WERI-Rb-1 (cell line): ENCODE data around the gene CERS1.

ENCODE experiments used
- DNase-seq: peaks from one replicate; pipeline ENCODE4 v3.0.0-alpha.2; 2020
- H3K27ac ChIP-seq: fragments of 250-450 bp; sonication (Bioruptor Pico); 2 replicates; pipeline ENCODE4 v1.5.1; 2020; ENCODE audit warnings: mild to moderate bottlenecking, moderate library complexity
- H3K27me3 ChIP-seq: fragments of 250-450 bp; sonication (Bioruptor Pico); 2 replicates; pipeline ENCODE4 v1.5.1; 2021; ENCODE audit warnings: mild to moderate bottlenecking, low read depth, moderate library complexity; ENCODE audit not compliant: insufficient read depth, severe bottlenecking
- H3K36me3 ChIP-seq: fragments of 250-450 bp; sonication (Bioruptor Pico); 2 replicates; pipeline ENCODE4 v1.5.1; 2020; ENCODE audit warnings: mild to moderate bottlenecking, moderate library complexity
- H3K4me3 ChIP-seq: 2 replicates; pipeline ENCODE4 v1.5.1; 2011; ENCODE audit warnings: low read depth, mild to moderate bottlenecking, control low read depth, low read length
- H3K9me3 ChIP-seq: fragments of 250-450 bp; sonication (Bioruptor Pico); 2 replicates; pipeline ENCODE4 v1.5.1; 2021; ENCODE audit warnings: mild to moderate bottlenecking, moderate library complexity; ENCODE audit not compliant: severe bottlenecking
- TF ChIP-seq, protein P1 (sequence below): IDR thresholded peaks from 2 replicates; pipeline ENCODE4 v1.5.1; 2011; ENCODE audit warnings: low read depth, mild to moderate bottlenecking, control low read depth, inconsistent platforms, low read length

The CERS1 gene

DNA sequence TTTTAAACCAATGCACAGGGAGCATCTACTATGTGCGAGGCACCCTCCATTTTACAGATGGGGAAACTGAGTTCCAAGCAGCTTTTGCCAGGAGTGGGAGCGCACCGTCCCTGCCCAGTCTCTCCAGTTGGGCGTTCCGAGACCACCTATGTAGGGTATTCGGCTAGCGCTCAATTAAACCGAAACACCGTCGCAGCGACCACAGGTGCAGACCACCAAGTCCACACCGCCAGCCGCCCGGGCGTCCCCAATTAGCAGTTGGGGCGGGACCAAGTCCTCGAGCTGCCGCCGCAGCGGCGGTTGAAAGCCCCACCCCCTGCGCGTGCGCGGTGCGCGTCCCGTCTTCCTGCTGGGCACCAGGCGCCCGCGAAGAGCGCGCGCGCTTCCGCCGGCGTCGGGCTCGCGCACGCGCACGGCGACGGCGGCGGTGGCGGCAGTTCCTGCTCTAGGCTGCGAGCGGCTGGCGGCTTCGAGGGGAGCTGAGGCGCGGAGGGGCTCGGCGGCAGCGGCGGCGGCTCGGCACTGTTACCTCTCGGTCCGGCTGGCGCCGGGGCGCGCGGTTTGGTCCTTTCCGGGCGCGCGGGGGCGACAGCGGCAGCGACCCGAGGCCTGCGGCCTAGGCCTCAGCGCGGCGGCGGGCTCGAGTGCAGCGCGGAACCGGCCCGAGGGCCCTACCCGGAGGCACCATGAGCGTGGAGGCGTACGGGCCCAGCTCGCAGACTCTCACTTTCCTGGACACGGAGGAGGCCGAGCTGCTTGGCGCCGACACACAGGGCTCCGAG, 64.2 kb downstream of the CERS1 start, which contains the start of gene UPF1:
TSS of gene UPF1 (plus strand) at position 436 of the 782 bp plus-strand sequence. CDS start at position 687, 251 bp downstream.
- Histone ChIP-seq H3K9me3 (no peaks in the 10 kb centered on the region), H3K36me3 (peaks cover 33% of the 10 kb centered on the region), H3K27me3 (no peaks in the 10 kb centered on the region), H3K4me3 (peak within 1 kb of the TSS; percentile 78), H3K27ac (peak within 1 kb of the TSS; percentile 89)
- TF ChIP-seq, protein P1, sequence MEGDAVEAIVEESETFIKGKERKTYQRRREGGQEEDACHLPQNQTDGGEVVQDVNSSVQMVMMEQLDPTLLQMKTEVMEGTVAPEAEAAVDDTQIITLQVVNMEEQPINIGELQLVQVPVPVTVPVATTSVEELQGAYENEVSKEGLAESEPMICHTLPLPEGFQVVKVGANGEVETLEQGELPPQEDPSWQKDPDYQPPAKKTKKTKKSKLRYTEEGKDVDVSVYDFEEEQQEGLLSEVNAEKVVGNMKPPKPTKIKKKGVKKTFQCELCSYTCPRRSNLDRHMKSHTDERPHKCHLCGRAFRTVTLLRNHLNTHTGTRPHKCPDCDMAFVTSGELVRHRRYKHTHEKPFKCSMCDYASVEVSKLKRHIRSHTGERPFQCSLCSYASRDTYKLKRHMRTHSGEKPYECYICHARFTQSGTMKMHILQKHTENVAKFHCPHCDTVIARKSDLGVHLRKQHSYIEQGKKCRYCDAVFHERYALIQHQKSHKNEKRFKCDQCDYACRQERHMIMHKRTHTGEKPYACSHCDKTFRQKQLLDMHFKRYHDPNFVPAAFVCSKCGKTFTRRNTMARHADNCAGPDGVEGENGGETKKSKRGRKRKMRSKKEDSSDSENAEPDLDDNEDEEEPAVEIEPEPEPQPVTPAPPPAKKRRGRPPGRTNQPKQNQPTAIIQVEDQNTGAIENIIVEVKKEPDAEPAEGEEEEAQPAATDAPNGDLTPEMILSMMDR = no peak
- peak; percentile 96 for DNase-seq

DNA sequence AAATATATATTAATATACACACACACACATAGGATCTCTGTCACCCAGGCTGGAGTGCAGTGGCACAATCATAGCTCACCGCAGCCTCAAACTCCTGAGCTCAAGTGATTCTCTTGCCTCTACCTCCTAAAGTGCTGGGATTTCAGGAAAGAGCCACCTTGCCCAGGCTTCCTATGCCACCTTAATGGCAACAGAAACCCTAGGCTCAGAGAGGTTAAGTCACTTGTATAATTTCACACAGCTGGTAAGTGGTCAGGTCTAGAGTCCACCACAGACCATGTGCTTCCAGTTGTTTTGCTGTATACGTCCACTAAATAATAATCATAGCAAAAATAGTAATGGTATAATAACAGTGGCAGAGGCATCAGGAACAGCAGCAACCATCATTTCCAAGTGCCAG, 65.5 kb downstream of the CERS1 start:
- no peak overlapping the region for H3K27ac ChIP-seq
- H3K9me3 ChIP-seq = no peaks in the 10 kb centered on the region
- no peak overlapping the region for H3K4me3 ChIP-seq
- H3K36me3 ChIP-seq = peaks cover 24% of the 10 kb centered on the region
- H3K27me3 ChIP-seq = no peaks in the 10 kb centered on the region
- TF ChIP-seq, protein P1 = no peak
- DNase-seq = no peak

DNA sequence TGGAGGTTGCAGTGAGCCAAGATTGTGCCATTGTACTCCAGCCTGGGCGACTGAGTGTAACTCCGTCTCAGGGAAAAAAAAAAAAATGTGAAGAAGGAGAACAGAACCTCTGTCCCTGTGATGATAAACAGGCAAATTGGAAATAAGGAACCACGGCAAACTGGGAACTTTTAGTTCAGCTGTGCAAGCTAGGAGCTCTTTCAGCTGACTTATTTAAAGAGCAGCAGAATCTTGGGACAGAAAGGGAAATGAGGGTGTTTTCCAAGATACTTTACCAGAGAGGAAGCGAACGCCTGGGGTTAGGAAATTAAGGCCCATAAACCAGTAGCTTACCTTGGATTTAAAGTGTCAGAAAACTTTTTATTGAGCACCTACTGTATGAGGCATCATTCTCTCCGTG, 67.2 kb downstream of the CERS1 start:
- DNase-seq = no peak
- Histone ChIP-seq H3K9me3 (no peaks in the 10 kb centered on the region), H3K27ac (no peak overlapping the region), H3K36me3 (peaks cover 7% of the 10 kb centered on the region), H3K4me3 (no peak overlapping the region), H3K27me3 (no peaks in the 10 kb centered on the region)
- TF ChIP-seq, protein P1 = no peak
